HG02970 (cell line): ENCODE data around the gene SMIM7.

ENCODE experiments used
- ATAC-seq: cut with Tn5 transposase; IDR thresholded peaks from one replicate; pipeline ENCODE4 v1.9.1; 2021; ENCODE audit warnings: mild to moderate bottlenecking, moderate library complexity, moderate number of reproducible peaks; ENCODE audit not compliant: unreplicated experiment, low FRiP score

The SMIM7 gene

GRCh38 chr19:16624236-16624635 is 35.7 kb downstream of the SMIM7 start:
- ATAC-seq, result no peak

GRCh38 chr19:16623576-16623975 is 36.4 kb downstream of the SMIM7 start:
- no peak for ATAC-seq

GRCh38 chr19:16623066-16623465 is 36.9 kb downstream of the SMIM7 start:
- no peak for ATAC-seq

DNA sequence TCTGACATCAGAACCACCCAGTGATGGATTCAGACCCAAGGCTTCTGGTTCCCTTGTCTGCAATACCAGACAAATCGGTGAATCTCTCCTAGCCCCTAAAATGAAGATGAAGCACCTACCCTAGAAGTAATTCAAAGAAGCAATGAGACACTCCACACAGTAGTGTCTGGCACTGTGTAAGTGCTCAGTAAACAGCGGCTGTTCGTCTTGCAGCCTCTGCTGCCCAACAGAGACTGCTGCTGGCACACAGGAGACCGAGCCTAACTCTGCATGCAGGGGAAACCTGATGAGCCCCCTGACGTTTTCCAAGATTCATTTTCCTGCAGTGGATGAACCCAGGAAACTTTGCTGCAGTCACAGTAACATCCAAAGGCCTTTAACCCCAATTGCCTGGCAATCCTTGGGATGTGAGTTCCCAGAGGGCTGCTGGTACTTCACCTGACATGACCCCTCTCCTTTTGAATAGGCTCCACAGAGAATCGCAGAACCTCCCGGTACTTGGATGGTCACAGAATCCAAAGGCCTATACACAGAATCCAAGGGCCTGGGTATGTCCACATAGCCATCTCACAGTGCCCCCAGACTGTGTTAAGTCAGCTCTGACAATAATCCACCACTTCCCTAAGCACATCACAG is 38.7 kb downstream of the SMIM7 start:
- ATAC-seq, result no peak

DNA sequence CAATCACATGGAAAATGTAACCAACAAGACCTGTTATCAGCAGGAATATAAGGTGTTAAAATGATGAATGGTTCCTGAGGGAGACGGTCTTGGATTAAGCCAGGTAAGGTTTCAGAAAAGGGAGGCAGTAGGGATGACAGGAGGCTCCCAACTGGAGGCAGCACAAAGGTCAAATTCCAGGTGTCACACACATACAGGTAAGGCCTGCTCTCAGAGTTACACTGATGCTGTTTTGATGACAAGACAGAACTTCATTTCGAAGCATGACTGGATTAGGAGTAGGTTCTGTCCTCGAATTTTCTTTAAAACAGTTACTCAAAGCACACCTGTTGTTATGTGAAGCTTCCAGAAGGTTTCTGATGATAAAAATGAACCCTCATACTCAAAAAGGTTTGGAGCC is 39.4 kb downstream of the SMIM7 start:
- ATAC-seq, result no peak

DNA sequence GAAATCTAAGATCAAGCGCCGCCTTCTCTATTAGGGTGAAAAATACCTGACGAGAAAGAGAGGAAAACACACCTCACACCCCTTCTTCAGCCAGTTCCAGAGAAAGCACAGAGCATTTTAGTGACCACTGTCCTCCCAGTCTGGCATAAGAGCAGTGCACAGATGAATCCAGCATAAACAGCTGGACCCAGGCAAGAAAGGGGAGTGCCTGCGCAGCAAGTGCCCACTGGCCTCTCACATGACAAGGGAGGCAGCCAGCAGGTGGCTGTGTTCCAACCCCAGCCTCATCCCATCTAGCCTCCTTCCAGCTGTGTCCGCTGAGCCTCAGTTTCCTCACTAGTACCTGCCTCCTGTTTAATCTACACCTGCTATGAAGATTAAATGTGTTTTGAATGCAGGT is 39.9 kb downstream of the SMIM7 start:
- no peak for ATAC-seq

GRCh38 chr19:16619457-16619856 is 40.5 kb downstream of the SMIM7 start:
- no peak for ATAC-seq

- no peak for ATAC-seq
Observed at GRCh38 chr19:16618248-16618647, 41.7 kb downstream of the SMIM7 start.

GRCh38 chr19:16615808-16616207 is 44.1 kb downstream of the SMIM7 start:
- no peak for ATAC-seq

GRCh38 chr19:16614941-16615340 is 45.0 kb downstream of the SMIM7 start:
- ATAC-seq, result no peak

DNA sequence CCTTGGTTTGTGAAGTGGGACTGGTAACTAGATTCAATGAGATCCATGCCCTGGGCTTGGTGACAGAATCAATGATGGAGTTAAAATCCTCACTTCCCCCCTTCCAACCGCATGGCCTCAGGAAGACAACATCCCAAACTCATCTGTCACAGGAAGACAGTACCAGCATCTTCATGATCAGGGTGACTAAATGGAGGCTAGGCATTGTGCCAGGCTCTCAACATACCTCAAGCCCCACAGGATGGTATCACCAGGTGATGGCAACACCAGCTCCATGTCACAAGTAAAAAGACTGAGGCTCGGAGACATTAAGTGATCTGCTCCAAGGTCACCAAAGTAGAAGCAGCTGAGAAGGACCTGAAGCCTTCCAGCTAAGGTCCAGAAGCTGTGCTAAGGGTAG is 46.1 kb downstream of the SMIM7 start:
- no peak for ATAC-seq

DNA sequence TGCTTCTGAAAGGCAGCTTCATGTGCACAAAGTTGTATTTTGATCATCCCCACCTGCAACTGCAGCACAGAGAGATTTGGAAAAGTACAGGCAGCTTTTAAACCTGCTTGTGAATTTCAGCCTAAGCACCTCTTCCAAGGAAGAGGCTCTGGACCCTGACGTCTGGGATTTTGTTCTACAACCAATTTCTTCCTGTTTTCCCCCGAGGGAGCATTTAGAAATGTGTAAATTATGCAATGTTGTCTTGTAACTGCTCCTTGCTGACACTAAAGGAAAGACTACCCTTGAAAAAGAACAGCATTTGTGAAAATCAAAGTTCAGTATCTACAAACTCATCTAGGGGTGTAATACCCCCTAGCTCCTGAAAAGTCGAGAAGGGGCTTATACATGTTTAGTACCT is 47.3 kb downstream of the SMIM7 start:
- no peak for ATAC-seq

- ATAC-seq, result no peak
Observed at GRCh38 chr19:16611121-16611520, 48.8 kb downstream of the SMIM7 start.

DNA sequence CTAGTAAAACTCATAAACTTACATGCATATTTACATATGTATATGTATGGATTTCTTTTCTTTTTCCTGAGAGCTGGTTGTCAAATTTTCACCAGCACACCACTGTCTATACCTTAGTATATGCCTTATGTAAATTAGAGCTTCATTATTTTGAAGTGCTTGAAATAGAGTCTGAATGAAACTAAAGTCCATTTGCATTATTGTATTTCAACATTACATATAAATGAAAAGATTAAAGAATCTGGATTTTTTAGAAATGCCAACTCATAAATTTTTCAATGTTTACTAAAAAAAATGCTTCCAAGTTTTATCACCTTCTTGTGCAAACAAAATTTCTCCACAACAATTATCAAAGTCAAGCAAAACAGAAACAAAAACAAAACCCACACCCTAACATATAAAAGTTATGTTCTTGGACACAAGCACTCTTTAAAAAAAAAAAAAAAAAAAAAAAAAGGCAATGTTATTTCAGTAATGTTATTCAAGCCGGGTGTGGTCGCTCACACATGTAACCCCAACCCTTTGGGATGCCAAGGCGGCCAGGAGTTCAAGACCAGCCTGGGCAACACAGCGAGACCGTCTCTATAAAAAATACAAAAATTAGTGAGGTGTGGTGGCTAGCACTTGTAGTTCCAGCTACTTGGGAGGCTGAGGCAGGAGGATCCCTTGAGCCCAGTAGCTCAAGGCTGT is 50.3 kb downstream of the SMIM7 start:
- no peak for ATAC-seq

DNA sequence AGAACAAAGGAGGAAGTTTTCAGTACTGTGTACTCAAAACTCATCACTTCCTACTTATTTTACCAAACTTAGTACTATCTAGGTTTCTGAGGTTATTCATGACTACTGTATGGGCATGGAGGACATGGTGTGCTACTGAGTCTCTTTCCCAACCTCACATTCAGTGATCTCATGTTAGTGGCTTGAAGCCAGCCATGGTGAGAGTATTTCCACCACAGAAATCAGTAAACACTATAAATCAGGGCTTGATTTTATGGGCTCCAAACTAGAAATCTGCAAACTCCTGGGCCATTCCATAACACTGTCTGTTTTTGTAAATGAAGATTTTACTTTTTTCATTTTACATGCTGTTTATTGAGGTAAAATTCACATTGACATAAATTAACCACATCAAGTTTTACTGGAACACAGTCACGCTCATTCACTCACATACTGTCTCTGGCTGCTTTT is 51.6 kb downstream of the SMIM7 start:
- no peak for ATAC-seq

GRCh38 chr19:16607819-16608218 is 52.1 kb downstream of the SMIM7 start:
- ATAC-seq, result no peak

- no peak for ATAC-seq
Observed at GRCh38 chr19:16605553-16605994, 54.4 kb downstream of the SMIM7 start.

DNA sequence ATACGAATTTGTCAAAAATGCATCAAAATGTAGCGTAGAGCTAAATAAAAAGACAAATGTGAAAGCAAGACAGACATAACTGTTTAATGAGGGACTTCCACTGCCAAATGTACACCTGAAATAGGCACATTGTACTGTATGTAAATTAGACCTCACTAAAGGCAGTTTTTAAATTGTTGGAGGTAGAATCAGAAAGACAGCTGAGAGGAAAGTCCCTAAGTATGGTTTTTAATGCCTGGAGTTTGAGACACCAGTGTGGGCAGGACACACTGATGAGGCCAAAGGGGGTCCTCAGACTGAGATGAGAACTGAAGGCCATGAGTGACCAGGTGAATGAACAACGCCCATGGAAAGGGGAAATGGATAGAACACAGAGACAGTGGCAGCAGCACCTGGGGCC is 54.8 kb downstream of the SMIM7 start:
- no peak for ATAC-seq

DNA sequence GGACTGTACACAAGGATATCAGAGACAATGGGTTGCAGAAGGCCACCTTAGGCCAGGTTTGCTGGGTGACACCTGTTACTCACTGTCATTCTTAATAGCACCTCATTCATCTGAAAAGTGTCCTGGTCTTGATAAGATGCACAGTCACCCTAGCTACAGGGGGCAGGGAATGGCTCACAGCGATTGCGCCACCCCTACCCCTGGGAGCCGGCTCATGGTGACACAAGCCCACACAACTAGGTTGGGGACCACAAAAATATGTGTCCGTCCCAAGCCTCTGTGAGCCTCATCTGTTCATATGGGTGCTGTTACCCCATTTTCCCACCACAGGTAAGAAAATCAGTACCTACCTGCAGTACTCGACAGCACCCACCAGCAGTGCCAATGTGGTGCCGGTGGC is 55.3 kb downstream of the SMIM7 start:
- no peak for ATAC-seq

DNA sequence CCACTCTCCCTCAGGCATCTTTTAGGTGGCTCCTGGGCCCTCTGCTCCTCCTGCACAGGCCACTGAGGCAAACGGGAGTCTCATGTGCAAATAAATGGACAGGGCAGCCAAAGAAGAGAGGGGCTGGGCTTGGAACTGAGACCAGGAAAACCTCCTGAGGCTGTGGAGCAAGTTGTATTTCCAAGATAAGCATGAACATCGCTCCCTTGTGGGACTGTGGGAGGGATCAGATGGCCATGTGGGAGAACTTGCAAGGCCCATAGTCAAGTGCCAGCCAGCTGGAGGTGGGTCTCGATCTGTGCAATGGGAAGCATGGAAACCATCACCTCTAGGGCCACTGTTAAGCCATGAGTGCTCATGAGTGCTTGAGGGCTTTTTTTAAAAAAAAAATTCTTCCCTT is 56.9 kb downstream of the SMIM7 start:
- no peak for ATAC-seq

DNA sequence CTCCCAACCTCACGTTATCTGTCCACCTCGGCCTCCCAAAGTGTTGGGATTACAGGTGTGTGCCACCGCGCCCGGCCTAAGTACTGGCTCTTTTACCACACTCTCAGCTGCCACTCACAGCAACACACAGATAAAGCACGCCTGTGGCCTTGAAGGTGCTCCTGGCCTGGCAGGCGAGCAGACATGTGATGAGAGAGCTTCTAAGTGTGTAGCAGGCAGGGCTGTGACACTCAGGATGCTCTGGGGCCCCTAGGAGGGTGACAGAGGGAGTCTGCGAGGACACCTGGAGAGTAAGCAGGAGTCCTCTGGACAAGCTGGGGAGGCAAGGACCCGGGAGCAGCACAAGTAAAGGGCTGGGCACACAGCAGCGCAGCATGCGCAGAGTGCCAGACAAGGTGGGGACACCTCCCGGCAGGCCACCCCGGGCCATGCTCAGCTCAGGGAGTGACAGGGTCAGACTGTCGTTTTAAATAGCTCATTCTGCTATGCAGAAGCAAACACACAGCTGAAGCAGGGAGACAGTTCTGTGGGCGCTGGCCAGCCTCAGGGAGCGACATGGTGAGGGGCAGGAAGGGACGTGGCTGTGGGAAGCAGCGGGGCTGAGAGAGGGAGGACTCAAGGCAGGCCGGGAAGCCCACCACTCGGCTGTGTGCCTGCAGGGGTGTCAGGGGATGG is 58.4 kb downstream of the SMIM7 start:
- ATAC-seq, result no peak

DNA sequence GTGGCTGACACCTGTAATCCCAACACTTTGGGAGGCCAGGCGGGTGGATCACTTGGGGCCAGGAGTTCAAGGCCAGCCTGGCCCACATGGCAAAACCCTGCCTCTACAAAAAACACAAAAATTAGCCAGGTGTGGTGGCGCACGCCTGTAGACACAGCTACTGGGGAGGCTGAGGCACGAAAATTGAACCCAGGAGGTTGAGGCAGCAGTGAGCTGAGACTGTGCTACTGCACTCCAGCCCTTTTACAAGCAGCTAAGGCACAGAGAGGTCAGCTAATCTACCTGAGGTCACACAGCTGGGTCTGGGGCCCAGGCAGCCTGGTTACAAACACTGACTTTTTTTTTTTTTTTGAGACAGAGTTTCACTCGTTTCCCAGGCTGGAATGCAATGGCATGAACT is 59.1 kb downstream of the SMIM7 start:
- ATAC-seq, result no peak
